Uterus (tissue), 4 donors: Measurements from ENCODE around the gene GNAL. TPM values are rescaled to one million over a fixed set of nuclear protein-coding genes. Genes with fewer than 3 reads are reported as not detected.

ENCODE experiments used
- DNase-seq, 2 donors: peaks; one replicate each; pipeline ENCODE4 v3.0.0-alpha.2; 2019 to 2020
- H3K27ac ChIP-seq, 2 donors: fragments of 200-600 bp; sonication (generic); 1 replicate in 1 of 2; 2 replicates in 1 of 2; pipeline ENCODE4 v1.5.1; 2016 to 2018
- H3K27me3 ChIP-seq, 2 donors: fragments of 200-600 bp; sonication (generic); one replicate each; pipeline ENCODE4 v1.5.1; 2018 to 2019; ENCODE audit warnings: control low read depth in 1 of 2
- H3K36me3 ChIP-seq, 2 donors: fragments of 200-600 bp; sonication (generic); one replicate each; pipeline ENCODE4 v1.5.1; 2019; ENCODE audit warnings: control low read depth in 1 of 2
- H3K4me1 ChIP-seq, 2 donors: fragments of 200-600 bp; sonication (generic); one replicate each; pipeline ENCODE4 v1.5.1; 2018 to 2019; ENCODE audit warnings: control low read depth in 1 of 2
- H3K4me3 ChIP-seq, 2 donors: fragments of 200-600 bp; sonication (generic); 1 replicate in 1 of 2; 2 replicates in 1 of 2; pipeline ENCODE4 v1.5.1; 2018 to 2019; ENCODE audit warnings: mild to moderate bottlenecking in 1 of 2
- H3K9me3 ChIP-seq, 2 donors: fragments of 200-600 bp; sonication (generic); one replicate each; pipeline ENCODE4 v1.5.1; 2019; ENCODE audit warnings: control low read depth in 1 of 2
- CTCF ChIP-seq, 4 experiments: fragments of 200-600 bp in 2 of 4; fragments of 450-650 bp in 2 of 4; sonication (generic) in 2 of 4; IDR thresholded peaks; one replicate each; pipeline ENCODE4 v1.5.1; 2016 to 2019; ENCODE audit warnings: antibody characterized with exemption in 4 of 4, mild to moderate bottlenecking in 2 of 4, moderate library complexity in 1 of 4
- POLR2A ChIP-seq, 2 donors: fragments of 450-650 bp; IDR thresholded peaks; one replicate each; pipeline ENCODE4 v1.6.1; 2016; ENCODE audit warnings: antibody characterized with exemption in 2 of 2, mild to moderate bottlenecking in 1 of 2, moderate library complexity in 1 of 2
- intact Hi-C: fragments of 100-400 bp; cut with DNase I; formaldehyde crosslinking; loops from one replicate; pipeline ENCODE4 v1.15.1; 2023; ENCODE audit warnings: low total_unique reads
- total RNA-seq, 4 donors: library from RNA; depleted of rRNA in 3 of 4; stranded (reverse); fragments of >200 nt in 3 of 4; gene quantifications; one replicate each; pipeline versions ENCODE4 v1.1.0 to v1.2.4, GENCODE V29; 2014 to 2023
- donor health status: DM: yes; HTN: yes; CAD: no.

GNAL gene
- total RNA-seq, 4 donors from 2014 or later = 4.6 to 20.2 (median 13.8) TPM

DNA sequence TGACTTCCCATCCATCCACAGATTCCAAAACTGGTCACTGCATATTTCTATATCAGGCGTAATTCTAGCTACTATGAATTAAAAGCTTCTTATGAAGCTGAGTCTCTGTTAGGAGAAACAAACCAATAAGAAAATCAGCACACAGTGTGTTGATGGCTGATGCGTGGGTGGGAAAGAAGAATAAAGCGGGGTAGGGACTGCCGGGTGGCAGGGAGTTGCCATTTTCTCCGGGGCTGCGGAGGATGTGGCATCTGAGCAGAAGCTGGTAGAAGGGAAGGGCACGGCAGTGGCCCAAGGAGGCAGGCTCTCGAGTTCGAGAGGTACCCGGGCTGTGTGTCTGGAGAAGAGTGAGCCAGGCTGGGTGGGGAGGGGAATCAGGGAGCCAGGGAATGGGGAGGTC, 113.5 kb downstream of the GNAL start:
- no peak overlapping the region for H3K4me3 ChIP-seq
- DNase-seq = no peak
- no peaks in the 10 kb centered on the region for H3K4me1 ChIP-seq
- no peaks in the 10 kb centered on the region for H3K9me3 ChIP-seq
- intact Hi-C loops = no loop called here
- TF ChIP-seq POLR2A (IDR thresholded peaks at IDR 0.05) = no peak
- no peak for TF ChIP-seq CTCF (IDR thresholded peaks at IDR 0.05)
- no peaks in the 10 kb centered on the region for H3K27me3 ChIP-seq
- H3K27ac ChIP-seq = no peak overlapping the region
- no peaks in the 10 kb centered on the region for H3K36me3 ChIP-seq

DNA sequence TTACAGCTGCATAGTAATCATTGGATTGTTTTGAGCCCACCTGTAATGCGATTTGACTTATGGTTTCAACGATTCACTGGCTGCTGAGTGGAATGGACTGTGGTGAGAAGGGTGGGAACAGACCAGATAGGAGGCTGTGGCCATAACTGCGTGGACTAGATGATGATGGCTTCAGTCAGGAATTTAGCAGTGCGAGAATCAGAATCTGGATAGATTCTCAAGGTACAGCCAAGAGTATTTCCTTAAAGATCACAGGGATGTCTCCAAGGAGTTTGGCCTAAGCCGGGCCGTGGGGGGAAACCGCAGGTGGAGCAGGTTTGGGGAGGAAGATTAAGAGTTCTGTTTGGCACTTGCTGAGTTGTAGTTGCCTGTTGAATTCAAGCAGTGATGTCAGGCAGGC, 118.2 kb downstream of the GNAL start:
- H3K4me1 ChIP-seq = no peaks in the 10 kb centered on the region
- no peaks in the 10 kb centered on the region for H3K27me3 ChIP-seq
- no peak overlapping the region for H3K27ac ChIP-seq
- intact Hi-C loops = no loop called here
- H3K36me3 ChIP-seq = no peaks in the 10 kb centered on the region
- no peak overlapping the region for H3K4me3 ChIP-seq
- no peak for DNase-seq
- no peak for TF ChIP-seq POLR2A (IDR thresholded peaks at IDR 0.05)
- TF ChIP-seq CTCF (IDR thresholded peaks at IDR 0.05) = no peak
- H3K9me3 ChIP-seq = no peaks in the 10 kb centered on the region

DNA sequence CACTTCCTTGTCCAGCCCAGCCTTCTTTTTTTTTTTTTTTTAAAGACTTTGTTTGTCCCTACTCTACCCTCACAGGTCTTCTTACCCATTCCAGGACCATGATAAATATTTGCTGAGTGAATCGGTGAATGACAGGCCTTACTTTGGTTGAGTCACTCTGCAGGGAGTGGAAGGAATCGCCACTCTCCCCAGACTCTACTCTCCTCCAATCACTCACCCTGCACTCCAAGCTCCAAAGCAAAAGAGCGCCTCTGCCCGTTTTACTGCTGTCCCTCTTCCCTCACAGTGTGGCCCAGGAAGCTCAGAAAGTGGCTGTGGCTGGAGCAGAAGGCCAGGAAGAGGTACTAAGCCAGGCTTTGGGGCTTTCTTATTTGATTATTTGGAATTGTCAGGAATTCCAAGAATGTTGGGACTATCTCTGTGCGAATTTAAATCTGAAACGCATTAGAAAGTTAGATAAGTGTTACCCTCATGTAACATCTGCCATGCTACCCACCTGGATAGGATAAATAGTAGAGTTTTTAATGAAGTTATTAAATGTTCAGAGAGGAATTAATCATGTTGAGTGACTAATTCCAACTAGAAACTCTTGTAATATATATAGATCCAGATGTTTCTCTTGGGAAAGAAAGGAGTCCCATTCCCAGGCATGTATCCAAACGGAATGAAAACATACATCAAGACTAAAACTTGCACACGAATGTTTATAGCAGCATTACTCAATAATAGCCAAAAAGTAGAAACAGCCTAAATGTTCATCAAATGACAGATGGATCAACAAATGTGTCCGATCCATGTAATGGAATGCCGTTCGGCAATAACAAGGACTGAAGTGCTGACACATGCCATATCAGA, 119.2 kb downstream of the GNAL start:
- H3K27ac ChIP-seq = no peak overlapping the region
- H3K9me3 ChIP-seq = no peaks in the 10 kb centered on the region
- no peak overlapping the region for H3K4me3 ChIP-seq
- DNase-seq = no peak
- H3K27me3 ChIP-seq = no peaks in the 10 kb centered on the region
- intact Hi-C loops = no loop called here
- H3K4me1 ChIP-seq = no peaks in the 10 kb centered on the region
- no peaks in the 10 kb centered on the region for H3K36me3 ChIP-seq
- no peak for TF ChIP-seq CTCF (IDR thresholded peaks at IDR 0.05)
- no peak for TF ChIP-seq POLR2A (IDR thresholded peaks at IDR 0.05)

DNA sequence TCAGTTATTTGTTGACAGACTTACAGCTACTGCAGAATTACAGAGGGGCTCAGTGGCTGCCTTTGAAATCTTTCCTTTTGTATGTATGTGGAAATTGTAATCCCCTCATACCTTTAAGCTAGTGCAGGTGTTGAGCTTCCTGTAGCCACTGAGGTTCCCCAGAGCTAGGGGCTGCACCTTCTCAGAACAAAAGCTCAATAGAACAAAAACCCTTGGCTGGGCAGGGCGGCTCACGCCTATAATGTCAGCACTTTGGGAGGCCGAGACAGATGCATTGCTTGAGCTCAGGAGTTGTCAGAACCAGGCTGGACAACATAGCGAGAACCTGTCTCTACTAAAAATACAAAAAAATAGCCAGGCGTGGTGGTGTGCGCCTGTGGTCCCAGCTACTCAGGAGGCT, 120.8 kb downstream of the GNAL start:
- intact Hi-C loops = no loop called here
- no peaks in the 10 kb centered on the region for H3K36me3 ChIP-seq
- no peaks in the 10 kb centered on the region for H3K27me3 ChIP-seq
- H3K9me3 ChIP-seq = no peaks in the 10 kb centered on the region
- DNase-seq = no peak
- TF ChIP-seq POLR2A (IDR thresholded peaks at IDR 0.05) (no peak), CTCF (IDR thresholded peaks at IDR 0.05) (no peak)
- no peak overlapping the region for H3K27ac ChIP-seq
- H3K4me3 ChIP-seq = no peak overlapping the region
- no peaks in the 10 kb centered on the region for H3K4me1 ChIP-seq

GRCh38 chr18:11810379-11810778, 121.3 kb downstream of the GNAL start:
- TF ChIP-seq POLR2A (IDR thresholded peaks at IDR 0.05) (no peak), CTCF (IDR thresholded peaks at IDR 0.05) (no peak)
- intact Hi-C loops = no loop called here

More at GRCh38 chr18:11810379-11810778, 121.3 kb downstream of the GNAL start:
- no peaks in the 10 kb centered on the region for H3K9me3 ChIP-seq
- H3K4me3 ChIP-seq = no peak overlapping the region
- H3K27me3 ChIP-seq = no peaks in the 10 kb centered on the region
- no peaks in the 10 kb centered on the region for H3K4me1 ChIP-seq
- no peaks in the 10 kb centered on the region for H3K36me3 ChIP-seq
- no peak for DNase-seq
- no peak overlapping the region for H3K27ac ChIP-seq
